ENCODE measurements around the gene PGM1. TPM values are rescaled to one million over a fixed set of nuclear protein-coding genes. Genes with fewer than 3 reads are reported as not detected.

The PGM1 gene
- total RNA-seq, 2 experiments from 2014 or later: 43.2 to 56.9 TPM

GRCh38 chr1:63665410-63665809, 72.2 kb downstream of the PGM1 start:
- no peaks in the 10 kb centered on the region for H3K9me3 ChIP-seq (ENCODE audit: low read length)
- no peak overlapping the region for H3K27ac ChIP-seq (ENCODE audit: low read depth, low read length, poor library complexity, severe bottlenecking)
- ChIA-PET CTCF (ENCODE audit: unreplicated experiment) (no interaction called here), POLR2A (no interaction called here)
- no peaks in the 10 kb centered on the region for H3K4me1 ChIP-seq (ENCODE audit: insufficient read depth, low read length, poor library complexity, severe bottlenecking)
- intact Hi-C loops (cut with micrococcal nuclease; ENCODE audit: unreplicated experiment): no loop called here
- no peak overlapping the region for H3K4me2 ChIP-seq (ENCODE audit: low read length)
- H2AFZ ChIP-seq (ENCODE audit: low read length): no peak overlapping the region
- no TSS peak for BruUV-seq (replicated peaks)
- no peak overlapping the region for H3K4me3 ChIP-seq (ENCODE audit: low read depth, low read length, poor library complexity, severe bottlenecking)
- H3K36me3 ChIP-seq (ENCODE audit: insufficient read depth, low read length): no peaks in the 10 kb centered on the region
- no peak for TF ChIP-seq EZH2phosphoT487 (IDR thresholded peaks at IDR 0.05; ENCODE audit: borderline replicate concordance, low read depth, low read length)
- TF ChIP-seq CTCF (conservative IDR thresholded peaks at IDR 0.05; ENCODE audit: low read length): no peak
- DNase-seq (ENCODE audit: low spot score): no peak
- no peaks in the 10 kb centered on the region for H4K20me1 ChIP-seq (ENCODE audit: insufficient read depth, low read length)
- H3K9me2 ChIP-seq (ENCODE audit: insufficient read depth, low read length): no peaks in the 10 kb centered on the region; the same call in 1 of the 2 replicates
- H3K79me2 ChIP-seq (ENCODE audit: insufficient read depth, low read depth, low read length): no peaks in the 10 kb centered on the region

DNA sequence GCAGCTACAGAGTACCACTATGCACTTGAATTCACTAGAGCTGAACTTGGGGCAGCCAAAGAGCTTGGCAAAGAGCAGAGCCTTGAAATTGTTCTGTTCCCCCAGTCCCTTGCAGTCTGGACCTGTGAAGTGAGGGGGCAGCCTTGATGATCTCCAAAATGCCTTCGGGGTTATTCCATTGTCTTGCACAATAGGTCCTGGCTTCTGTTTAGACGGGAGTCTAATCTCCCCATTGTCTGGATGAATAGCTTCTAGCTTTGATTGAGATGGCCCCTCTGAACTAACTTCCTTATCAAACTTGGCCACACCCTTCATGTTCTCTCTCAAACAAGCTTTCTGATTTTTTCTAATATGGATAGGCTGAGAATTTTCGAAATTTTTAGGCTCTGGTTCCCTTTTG, 72.6 kb downstream of the PGM1 start:
- intact Hi-C loops (cut with micrococcal nuclease; ENCODE audit: unreplicated experiment): no loop called here
- POLR2A ChIA-PET: no interaction called here

DNA sequence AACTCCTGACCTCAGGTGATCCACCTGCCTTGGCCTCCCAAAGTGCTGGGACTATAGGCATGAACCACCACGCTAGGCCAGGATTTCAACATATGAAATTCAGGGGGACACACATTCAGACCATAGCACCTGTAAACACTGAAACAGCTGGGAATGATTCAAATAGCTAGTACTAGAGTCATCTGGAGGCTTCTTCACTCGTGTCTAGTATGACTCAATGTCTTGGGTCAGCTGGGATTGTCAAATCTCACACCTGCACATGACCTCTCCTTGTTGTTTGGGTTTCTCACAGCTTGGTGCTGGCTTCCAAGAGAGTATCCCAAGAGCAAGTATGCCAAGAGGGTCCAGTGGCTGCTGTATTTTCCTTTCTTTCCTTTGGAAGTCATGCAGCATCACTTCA, 75.1 kb downstream of the PGM1 start:
- no peak for DNase-seq (ENCODE audit: low spot score)
- no peaks in the 10 kb centered on the region for H4K20me1 ChIP-seq (ENCODE audit: insufficient read depth, low read length)
- H3K27ac ChIP-seq (ENCODE audit: low read depth, low read length, poor library complexity, severe bottlenecking): no peak overlapping the region
- H3K4me1 ChIP-seq (ENCODE audit: insufficient read depth, low read length, poor library complexity, severe bottlenecking): no peaks in the 10 kb centered on the region
- TF ChIP-seq EZH2phosphoT487 (IDR thresholded peaks at IDR 0.05; ENCODE audit: borderline replicate concordance, low read depth, low read length) (no peak), CTCF (conservative IDR thresholded peaks at IDR 0.05; ENCODE audit: low read length) (no peak)
- no peak overlapping the region for H2AFZ ChIP-seq (ENCODE audit: low read length)
- no peak overlapping the region for H3K4me2 ChIP-seq (ENCODE audit: low read length)
- intact Hi-C loops (cut with micrococcal nuclease; ENCODE audit: unreplicated experiment): no loop called here
- H3K9me3 ChIP-seq (ENCODE audit: low read length): no peaks in the 10 kb centered on the region
- H3K9me2 ChIP-seq (ENCODE audit: insufficient read depth, low read length): no peaks in the 10 kb centered on the region; the same call in 1 of the 2 replicates
- no TSS peak for BruUV-seq (replicated peaks)
- H3K36me3 ChIP-seq (ENCODE audit: insufficient read depth, low read length): no peaks in the 10 kb centered on the region
- H3K4me3 ChIP-seq (ENCODE audit: low read depth, low read length, poor library complexity, severe bottlenecking): no peak overlapping the region
- H3K79me2 ChIP-seq (ENCODE audit: insufficient read depth, low read depth, low read length): no peaks in the 10 kb centered on the region
- ChIA-PET POLR2A (no interaction called here), CTCF (ENCODE audit: unreplicated experiment) (no interaction called here)

More for the DNA sequence above, 72.6 kb downstream of the PGM1 start:
- H3K4me1 ChIP-seq (ENCODE audit: insufficient read depth, low read length, poor library complexity, severe bottlenecking): no peaks in the 10 kb centered on the region
- CTCF ChIA-PET (ENCODE audit: unreplicated experiment): no interaction called here
- H2AFZ ChIP-seq (ENCODE audit: low read length): no peak overlapping the region
- TF ChIP-seq EZH2phosphoT487 (IDR thresholded peaks at IDR 0.05; ENCODE audit: borderline replicate concordance, low read depth, low read length) (no peak), CTCF (conservative IDR thresholded peaks at IDR 0.05; ENCODE audit: low read length) (no peak)
- no peaks in the 10 kb centered on the region for H4K20me1 ChIP-seq (ENCODE audit: insufficient read depth, low read length)
- no peak for DNase-seq (ENCODE audit: low spot score)
- no peaks in the 10 kb centered on the region; the same call in 1 of the 2 replicates for H3K9me2 ChIP-seq (ENCODE audit: insufficient read depth, low read length)
- no peak overlapping the region for H3K27ac ChIP-seq (ENCODE audit: low read depth, low read length, poor library complexity, severe bottlenecking)
- H3K36me3 ChIP-seq (ENCODE audit: insufficient read depth, low read length): no peaks in the 10 kb centered on the region
- no peak overlapping the region for H3K4me2 ChIP-seq (ENCODE audit: low read length)
- BruUV-seq (replicated peaks): no TSS peak
- no peaks in the 10 kb centered on the region for H3K79me2 ChIP-seq (ENCODE audit: insufficient read depth, low read depth, low read length)
- no peaks in the 10 kb centered on the region for H3K9me3 ChIP-seq (ENCODE audit: low read length)
- H3K4me3 ChIP-seq (ENCODE audit: low read depth, low read length, poor library complexity, severe bottlenecking): no peak overlapping the region
